Measurements from ENCODE around the gene NRP2.

The NRP2 gene

GRCh38 chr2:205715831-205716525 is 33.7 kb downstream of the NRP2 start:
- TF ChIP-seq POLR2A (IDR thresholded peaks at IDR 0.05; ENCODE audit: low read length) (no peak), GATA1 (IDR thresholded peaks at IDR 0.05; ENCODE audit: low read depth, low read length) (no peak)
- DNase-seq, result peak; percentile 39 to 47

- DNase-seq, result no peak
- TF ChIP-seq POLR2A (IDR thresholded peaks at IDR 0.05; ENCODE audit: low read length) (no peak), GATA1 (IDR thresholded peaks at IDR 0.05; ENCODE audit: low read depth, low read length) (no peak)
Observed at GRCh38 chr2:205717175-205717846, 35.0 kb downstream of the NRP2 start.

GRCh38 chr2:205717999-205718398 is 35.7 kb downstream of the NRP2 start:
- no peak for DNase-seq
- no peak for TF ChIP-seq POLR2A (IDR thresholded peaks at IDR 0.05; ENCODE audit: low read length)
- TF ChIP-seq GATA1 (IDR thresholded peaks at IDR 0.05; ENCODE audit: low read depth, low read length), result no peak

- DNase-seq, result no peak
- TF ChIP-seq POLR2A (IDR thresholded peaks at IDR 0.05; ENCODE audit: low read length), result no peak
- no peak for TF ChIP-seq GATA1 (IDR thresholded peaks at IDR 0.05; ENCODE audit: low read depth, low read length)
Observed at GRCh38 chr2:205719847-205720246, 37.5 kb downstream of the NRP2 start.

GRCh38 chr2:205720451-205720902 is 38.2 kb downstream of the NRP2 start:
- no peak for TF ChIP-seq POLR2A (IDR thresholded peaks at IDR 0.05; ENCODE audit: low read length)
- no peak for TF ChIP-seq GATA1 (IDR thresholded peaks at IDR 0.05; ENCODE audit: low read depth, low read length)
- DNase-seq, result no peak

GRCh38 chr2:205721057-205721449 is 38.8 kb downstream of the NRP2 start:
- no peak for TF ChIP-seq POLR2A (IDR thresholded peaks at IDR 0.05; ENCODE audit: low read length)
- TF ChIP-seq GATA1 (IDR thresholded peaks at IDR 0.05; ENCODE audit: low read depth, low read length), result no peak
- DNase-seq, result no peak

GRCh38 chr2:205722283-205722918 is 40.1 kb downstream of the NRP2 start:
- TF ChIP-seq GATA1 (IDR thresholded peaks at IDR 0.05; ENCODE audit: low read depth, low read length) (no peak), POLR2A (IDR thresholded peaks at IDR 0.05; ENCODE audit: low read length) (no peak)
- DNase-seq, result no peak

- TF ChIP-seq POLR2A (IDR thresholded peaks at IDR 0.05; ENCODE audit: low read length), result no peak
- no peak for TF ChIP-seq GATA1 (IDR thresholded peaks at IDR 0.05; ENCODE audit: low read depth, low read length)
- no peak for DNase-seq
Observed at GRCh38 chr2:205723179-205723578, 40.9 kb downstream of the NRP2 start.

- DNase-seq, result no peak
- TF ChIP-seq POLR2A (IDR thresholded peaks at IDR 0.05; ENCODE audit: low read length) (no peak), GATA1 (IDR thresholded peaks at IDR 0.05; ENCODE audit: low read depth, low read length) (no peak)
Observed at GRCh38 chr2:205725059-205725458, 42.8 kb downstream of the NRP2 start.

- no peak for TF ChIP-seq POLR2A (IDR thresholded peaks at IDR 0.05; ENCODE audit: low read length)
- no peak for TF ChIP-seq GATA1 (IDR thresholded peaks at IDR 0.05; ENCODE audit: low read depth, low read length)
- no peak for DNase-seq
Observed at GRCh38 chr2:205726506-205726905, 44.2 kb downstream of the NRP2 start.

- no peak for DNase-seq
- TF ChIP-seq GATA1 (IDR thresholded peaks at IDR 0.05; ENCODE audit: low read depth, low read length), result no peak
- no peak for TF ChIP-seq POLR2A (IDR thresholded peaks at IDR 0.05; ENCODE audit: low read length)
Observed at GRCh38 chr2:205727174-205727573, 44.9 kb downstream of the NRP2 start.

- DNase-seq, result no peak
- TF ChIP-seq POLR2A (IDR thresholded peaks at IDR 0.05; ENCODE audit: low read length) (no peak), GATA1 (IDR thresholded peaks at IDR 0.05; ENCODE audit: low read depth, low read length) (no peak)
Observed at GRCh38 chr2:205728366-205728765, 46.1 kb downstream of the NRP2 start.

- TF ChIP-seq POLR2A (IDR thresholded peaks at IDR 0.05; ENCODE audit: low read length), result no peak
- no peak for TF ChIP-seq GATA1 (IDR thresholded peaks at IDR 0.05; ENCODE audit: low read depth, low read length)
- DNase-seq, result no peak
Observed at GRCh38 chr2:205730191-205730590, 47.9 kb downstream of the NRP2 start.

All from erythroblast (primary cell).